GM18526 (cell line): ENCODE data around the gene BPGM.

ENCODE experiments used
- POLR2A ChIP-seq: IDR thresholded peaks from 3 replicates; pipeline ENCODE4 v1.6.1; 2011; ENCODE audit not compliant: insufficient read length; ENCODE audit errors: extremely low read depth

The BPGM gene

DNA sequence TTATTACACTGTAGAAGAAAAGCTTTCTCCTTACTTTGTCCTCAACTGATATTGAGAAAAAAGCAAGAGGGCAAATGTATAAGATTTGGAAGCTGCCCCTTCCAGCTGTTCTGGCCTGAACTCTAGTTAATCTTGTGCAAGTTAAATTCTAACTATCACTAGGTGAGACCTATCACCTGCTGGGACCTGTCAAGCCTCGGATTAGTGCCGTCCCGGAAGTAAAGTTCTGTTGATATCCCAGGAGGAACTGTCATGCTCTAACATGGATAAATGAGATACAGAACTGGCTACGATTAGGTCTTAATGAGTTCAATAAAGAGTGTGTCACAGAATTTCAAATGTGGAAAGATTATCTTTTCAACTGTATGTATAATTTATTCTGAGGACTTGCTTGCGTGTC lies 1.2 kb upstream of the BPGM start:
- no peak for TF ChIP-seq POLR2A

DNA sequence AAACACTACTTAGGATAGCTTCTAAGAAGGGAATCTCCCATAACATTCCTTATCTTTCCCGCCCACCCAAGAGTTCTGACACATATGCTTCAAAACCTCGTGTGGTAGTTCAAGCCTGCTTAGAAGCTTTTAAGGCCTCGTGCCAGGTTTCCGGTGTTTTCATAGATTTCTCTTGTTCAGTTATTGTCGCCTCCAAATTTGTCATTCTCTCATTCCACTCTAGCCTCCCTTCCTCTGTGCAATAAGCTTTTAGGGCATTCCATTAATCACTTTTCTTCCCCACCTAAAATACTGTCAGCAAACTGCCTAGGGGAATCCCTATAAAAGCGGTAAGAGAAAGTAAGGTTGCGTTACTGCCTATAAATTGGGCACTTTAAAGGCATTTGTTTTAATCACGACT lies 718 bp upstream of the BPGM start:
- TF ChIP-seq POLR2A: no peak

DNA sequence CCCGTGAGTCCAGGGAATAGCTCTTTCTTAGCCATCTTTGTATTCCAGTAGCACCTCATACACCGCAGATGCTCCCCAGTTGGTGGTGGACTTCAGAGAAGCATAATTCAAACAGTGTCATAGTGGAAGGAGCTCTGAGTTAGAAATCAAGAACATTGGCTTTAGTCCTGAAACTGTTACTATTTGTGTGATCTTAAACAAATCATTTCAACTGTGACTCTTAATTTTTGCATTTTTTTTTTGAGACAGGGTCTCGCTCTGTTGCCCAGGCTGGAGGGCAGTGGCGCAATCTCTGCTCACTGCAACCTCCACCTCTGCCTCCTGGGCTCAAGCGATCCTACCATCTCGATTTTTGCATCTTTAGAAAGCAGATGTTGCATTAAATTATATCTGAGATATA lies 1.8 kb downstream of the BPGM start:
- TF ChIP-seq POLR2A: no peak

DNA sequence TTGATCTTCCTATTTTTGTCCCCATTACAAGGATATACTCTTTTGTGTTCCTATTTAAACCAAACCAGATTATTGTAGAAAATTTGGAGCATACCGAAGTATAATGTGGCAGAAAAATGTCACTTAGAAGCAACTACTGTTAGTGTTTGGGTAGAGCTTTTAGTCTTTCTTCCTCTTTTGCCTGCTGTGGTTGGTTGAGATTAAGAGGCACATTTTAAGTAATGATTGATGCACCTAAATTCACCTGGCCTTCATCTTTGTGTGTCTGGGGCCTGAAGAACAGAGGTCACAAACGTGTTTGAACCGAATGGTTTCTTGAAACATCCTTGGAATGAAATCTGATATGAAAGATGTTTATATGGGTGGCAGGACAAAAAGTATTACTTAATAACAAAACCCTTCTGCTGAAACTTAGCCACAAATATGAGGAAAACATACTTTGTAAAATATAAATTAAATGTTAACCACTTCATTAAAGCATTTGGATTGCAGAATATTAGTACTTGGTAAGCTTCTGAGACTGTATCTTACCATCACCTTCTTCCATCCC lies 2.6 kb downstream of the BPGM start:
- no peak for TF ChIP-seq POLR2A

DNA sequence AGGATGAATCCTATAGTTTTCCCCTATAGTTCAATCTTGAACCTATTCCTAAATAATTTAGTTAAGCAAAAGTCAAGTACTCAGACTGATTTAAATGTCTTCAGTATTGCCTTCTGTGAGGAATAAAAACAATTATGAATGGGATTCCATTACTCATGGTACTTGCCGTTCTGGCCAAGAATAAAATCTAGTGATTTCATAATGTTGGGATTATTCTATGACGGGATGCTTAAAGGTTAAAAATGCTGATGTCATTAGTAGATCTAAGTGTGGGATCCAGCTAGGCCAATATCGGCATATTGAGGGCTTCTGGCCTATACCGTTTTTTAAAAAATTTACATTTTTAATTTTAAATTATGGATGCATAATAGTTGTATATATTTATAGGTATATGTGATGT lies 5.3 kb downstream of the BPGM start:
- TF ChIP-seq POLR2A: no peak

DNA sequence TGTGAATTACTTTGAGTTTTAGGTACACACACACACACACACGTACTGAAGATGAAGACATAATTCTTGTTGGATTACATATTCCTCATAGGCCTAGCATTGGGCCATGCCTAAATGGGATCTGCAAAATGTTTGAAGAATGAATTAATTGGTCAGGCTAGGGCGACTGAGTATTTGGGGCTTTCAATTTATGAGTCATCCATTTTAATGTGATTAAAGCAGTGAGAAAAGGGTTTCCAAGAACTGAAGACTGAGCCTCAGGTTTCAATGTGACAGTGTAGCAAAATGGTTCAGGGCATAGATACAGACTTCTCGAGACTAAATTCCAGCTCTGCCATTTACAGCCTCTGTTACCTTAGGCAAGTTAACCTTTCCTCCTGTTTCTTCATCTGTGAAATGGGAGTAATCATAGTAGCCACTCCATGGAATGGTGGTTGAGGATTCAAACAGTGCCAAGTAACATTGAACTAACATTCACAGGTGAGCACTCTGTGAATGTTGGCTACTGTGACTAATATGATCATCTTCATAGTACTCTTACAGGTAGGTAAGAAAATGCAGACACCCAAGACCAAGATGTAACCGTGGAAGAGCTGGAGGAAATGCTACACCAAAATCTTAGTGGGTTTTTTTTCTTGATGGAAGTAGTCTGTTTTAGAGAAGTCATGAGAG lies 7.6 kb downstream of the BPGM start:
- TF ChIP-seq POLR2A: no peak

DNA sequence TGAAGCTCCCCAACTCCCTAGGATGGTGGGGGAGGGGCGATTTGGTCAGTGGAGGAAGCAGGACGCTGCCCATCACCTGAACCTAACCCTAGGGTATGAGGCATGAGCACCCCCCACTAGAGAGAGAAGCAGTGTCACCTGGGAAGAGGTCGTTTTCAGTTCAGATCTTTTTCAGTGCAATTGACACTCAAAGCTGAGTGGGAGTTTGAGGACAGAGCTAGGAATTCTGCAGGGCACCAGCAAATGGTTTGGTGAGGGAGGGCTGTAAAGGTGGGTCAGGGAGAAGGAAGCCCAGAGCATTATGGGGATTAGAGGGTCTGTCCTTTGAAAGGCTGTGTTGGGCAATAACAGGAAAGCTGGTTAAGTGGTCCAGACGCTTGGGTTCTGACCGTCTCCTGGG lies 10.9 kb downstream of the BPGM start:
- no peak for TF ChIP-seq POLR2A

DNA sequence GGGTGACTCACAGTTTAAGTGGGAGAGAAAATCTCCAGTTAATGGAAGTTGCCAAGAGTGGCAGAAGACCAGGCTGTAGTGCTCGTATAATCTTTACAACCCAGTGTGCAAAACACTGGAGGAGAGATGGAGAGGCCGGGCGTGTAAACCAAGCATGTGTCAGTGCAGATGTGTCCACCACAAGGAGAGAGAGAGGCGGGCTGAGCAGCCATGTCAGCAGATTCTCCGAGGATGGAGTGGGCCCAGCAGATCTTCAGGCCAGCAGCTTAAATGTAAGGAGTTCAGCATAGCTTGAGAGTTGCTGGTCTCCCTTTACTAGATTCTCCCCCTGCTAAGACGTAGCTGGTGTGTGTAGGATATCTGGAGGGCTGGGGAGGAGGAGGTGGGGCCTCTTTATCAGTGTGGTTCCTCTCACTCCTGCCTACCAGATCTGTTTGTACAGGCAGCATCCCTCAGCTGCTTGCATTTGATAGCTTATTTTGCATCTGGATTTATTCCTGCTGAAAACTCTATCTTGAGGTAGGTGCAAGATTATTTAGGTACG lies 13.7 kb downstream of the BPGM start:
- no peak for TF ChIP-seq POLR2A

DNA sequence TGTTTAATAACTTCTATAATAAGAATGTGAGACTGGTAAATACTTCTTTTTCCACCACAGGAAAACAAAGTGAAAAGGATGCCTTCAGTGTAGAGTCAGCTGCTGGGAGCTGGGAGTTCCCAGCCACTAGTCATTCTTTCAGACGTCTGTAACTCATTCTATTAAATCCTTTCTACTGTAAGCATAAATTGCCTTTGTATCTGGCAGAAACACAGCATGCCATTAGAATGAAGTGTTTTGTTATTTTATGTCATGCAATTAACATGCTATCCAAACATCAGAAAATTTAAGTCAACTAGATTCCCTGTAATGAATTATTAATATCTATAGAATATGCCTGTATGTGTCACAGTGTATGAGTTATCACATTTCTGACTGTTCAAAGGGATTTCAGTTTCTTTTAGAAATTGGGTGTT lies 14.3 kb downstream of the BPGM start:
- TF ChIP-seq POLR2A: no peak

DNA sequence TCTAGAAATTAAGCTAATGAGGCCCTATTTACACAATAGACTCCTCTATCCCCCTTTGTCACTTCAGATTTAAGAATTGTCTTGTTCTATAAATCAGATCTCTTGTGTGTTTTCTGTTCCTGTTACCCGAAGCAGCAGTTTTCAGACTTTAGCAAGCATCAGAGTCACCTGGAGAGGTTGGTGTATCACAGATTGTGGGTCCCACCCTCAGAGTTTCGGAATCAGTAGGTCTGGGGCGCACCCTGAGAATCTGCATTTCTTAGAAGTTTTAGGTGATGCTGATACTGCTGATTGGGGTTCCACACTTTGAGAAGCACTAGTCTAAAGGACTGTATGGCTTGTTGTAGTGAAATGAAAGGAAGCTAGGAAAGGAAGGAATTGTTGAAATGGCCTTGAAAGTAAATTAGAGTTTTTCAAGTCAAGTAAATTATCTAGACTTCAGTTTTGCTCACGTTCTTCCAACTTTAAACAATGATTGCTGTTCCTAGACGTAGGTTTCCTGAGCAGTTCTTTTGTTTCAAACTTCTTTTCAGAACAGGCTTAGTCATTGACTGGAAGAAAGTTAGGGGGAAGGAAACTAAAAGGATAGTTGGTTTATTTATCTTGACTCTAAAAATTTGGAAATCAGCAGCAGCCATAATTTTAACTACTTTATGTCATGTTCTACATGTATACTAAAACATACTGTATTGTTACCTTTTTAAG lies 15.7 kb downstream of the BPGM start:
- no peak for TF ChIP-seq POLR2A

DNA sequence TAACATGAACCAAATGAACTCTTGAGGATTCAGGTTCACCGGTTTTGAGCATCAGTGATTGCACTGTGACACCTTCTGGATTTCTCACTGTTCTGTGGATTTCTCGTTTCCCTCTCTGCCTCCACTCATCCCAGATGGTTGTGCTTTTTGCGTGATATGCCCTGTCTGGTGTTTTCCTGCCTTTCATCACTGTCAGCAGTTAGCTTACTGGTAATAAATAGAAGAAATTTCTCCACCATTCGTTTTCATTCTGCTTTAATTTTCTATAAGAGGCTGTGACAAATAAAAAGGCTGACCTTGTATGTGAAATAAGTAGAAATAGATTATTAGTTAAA lies 16.2 kb downstream of the BPGM start:
- TF ChIP-seq POLR2A: no peak

DNA sequence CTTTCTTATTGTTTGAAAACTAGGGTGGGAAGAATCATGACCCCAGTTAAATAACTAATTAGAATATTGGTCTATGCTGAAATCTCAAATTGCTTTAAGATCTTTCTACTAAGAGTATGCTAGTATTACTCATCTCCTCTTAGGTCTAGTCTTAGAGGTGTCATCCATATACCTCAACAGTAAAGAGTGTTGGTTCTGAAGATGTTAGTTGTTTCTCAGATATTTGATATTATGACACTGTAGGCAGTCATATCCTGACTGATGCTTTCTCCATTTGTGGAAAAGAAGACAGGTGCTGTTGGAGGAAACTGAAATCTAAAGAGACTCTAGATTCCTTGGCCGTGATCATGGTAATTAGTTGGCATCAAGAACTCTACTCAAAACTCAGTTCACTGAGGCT lies 21.2 kb downstream of the BPGM start:
- no peak for TF ChIP-seq POLR2A

DNA sequence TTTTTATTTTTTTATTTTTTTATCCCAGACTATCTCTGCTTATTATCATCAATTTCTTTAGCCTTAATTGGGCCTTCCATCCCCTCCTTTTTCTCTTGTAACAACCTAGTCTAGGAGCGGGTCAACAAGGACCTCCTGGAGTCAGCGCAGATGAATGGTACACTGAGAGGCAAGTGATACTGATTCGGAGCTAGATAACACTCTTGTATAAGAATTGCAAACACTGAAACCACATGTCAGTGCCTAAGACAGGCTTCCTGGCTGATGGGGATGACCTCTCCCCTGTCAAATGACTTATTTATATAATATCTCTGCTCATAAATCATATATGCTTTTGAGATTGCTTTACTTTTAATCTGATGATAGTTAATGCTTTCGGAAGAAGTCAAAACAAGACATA lies 22.7 kb downstream of the BPGM start:
- TF ChIP-seq POLR2A: no peak

DNA sequence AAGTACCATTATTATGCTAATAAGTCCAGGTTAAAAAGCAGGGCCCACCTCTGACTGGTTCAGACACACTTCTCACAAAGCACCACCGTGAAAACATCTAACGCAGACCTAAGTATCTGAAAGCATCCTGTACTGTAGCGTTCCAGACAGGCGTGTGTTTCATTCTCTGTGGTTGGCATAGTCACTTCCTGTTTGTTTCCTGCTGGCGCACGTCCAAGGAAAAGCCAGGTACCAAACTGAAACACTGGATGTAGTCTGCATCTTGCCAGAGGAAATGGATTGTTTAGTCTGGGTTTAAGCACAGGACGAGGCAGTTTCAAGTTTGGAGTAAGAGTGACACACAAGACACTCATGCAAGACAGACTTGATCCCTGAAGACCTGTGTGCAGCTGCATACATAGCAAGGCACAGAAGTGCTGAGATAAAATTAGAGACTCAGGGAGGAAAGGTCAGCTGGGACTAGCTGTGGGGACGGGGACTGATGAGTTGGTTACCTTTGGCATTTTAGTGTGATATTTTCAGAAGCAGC lies 23.3 kb downstream of the BPGM start:
- no peak for TF ChIP-seq POLR2A

DNA sequence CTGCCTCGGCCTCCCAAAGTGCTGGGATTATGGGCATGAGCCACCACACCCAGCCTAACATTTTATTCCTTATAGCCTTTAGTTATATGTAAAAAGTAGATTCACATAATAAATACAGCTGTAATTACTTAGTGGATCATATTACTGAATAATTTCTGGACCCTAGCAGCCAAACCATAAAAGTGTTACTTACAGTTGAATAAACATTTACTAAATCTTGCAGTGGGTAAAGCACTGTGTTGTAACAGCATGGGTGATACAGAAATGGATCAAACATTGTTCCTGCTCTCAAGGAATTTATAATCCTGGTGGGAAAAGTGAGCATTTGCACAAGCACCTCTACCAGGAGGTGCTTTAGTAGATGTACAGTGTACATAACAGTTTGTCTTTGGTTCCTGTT lies 25.0 kb downstream of the BPGM start:
- TF ChIP-seq POLR2A: no peak

DNA sequence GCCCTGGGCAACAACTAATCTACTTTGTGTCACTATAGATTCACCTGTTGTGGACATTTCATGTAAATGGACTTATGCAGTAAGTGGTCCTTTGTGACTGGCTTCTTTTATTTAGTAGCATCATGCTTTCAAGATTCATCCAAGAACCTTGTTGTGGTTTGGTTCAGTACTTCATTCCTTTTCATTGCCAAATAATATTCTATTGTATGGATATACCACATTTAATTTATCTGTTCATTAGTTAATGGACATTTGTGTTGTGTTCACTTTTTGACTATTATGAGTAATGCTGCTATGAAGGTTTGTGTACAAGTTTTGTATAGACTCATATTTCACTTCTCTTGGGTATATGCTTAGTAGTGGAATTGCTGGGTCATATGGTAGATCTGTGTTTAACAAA lies 27.8 kb downstream of the BPGM start:
- no peak for TF ChIP-seq POLR2A
